HepG2 (cell line): Measurements from ENCODE around the gene SLC29A1. TPM values are rescaled to one million over a fixed set of nuclear protein-coding genes. Genes with fewer than 3 reads are reported as not detected.

Experiments
- ATAC-seq: fragments of 200-7000 bp; cut with Tn5 transposase; 3 replicates; pipeline ENCODE4 v1.9.1; 2020; ENCODE audit warnings: mild to moderate bottlenecking, moderate library complexity
- BruUV-seq: library from RNA; stranded (reverse); fragments of 400-500 nt; replicated peaks from 2 replicates; lab custom pipeline; 2021; lab: Mats Ljungman, UMichigan
- CTCF ChIA-PET: fragments of 300-600 bp; formaldehyde crosslinking; extraction: SDS; loops from one replicate; lab custom pipeline; 2021; ENCODE audit warnings: low total read pairs, inconsistent platforms, low intra/inter-chr PET ratio; lab: Yijun Ruan, JAX
- POLR2A ChIA-PET: fragments of 350-600 bp; sonication (Branson Sonifier 250); formaldehyde crosslinking; loops from one replicate; lab custom pipeline; 2020; ENCODE audit warnings: antibody characterized with exemption, inconsistent platforms; lab: Yijun Ruan, JAX
- DNase-seq: peaks from one replicate; pipeline ENCODE4 v3.0.0-alpha.2; 2015; ENCODE audit warnings: low spot score
- FAIRE-seq: peaks from 3 replicates; lab custom pipeline; 2011; peaks lifted over from hg19 to GRCh38; lab: Jason Lieb, UNC
- H2AFZ ChIP-seq: one replicate; pipeline ENCODE4 v1.6.1; 2011; ENCODE audit warnings: low read length, inconsistent platforms
- H3K27ac ChIP-seq: fragments of 300-600 bp; 3 replicates; pipeline ENCODE4 v1.8.0; 2011; ENCODE audit warnings: mixed run types, mild to moderate bottlenecking, mixed read lengths, low read length, inconsistent platforms; ENCODE audit not compliant: insufficient read depth; ENCODE audit errors: extremely low read length
- H3K27me3 ChIP-seq, 2 experiments: fragments of 200-600 bp in 1 of 2; 2 replicates in 1 of 2; 3 replicates in 1 of 2; pipeline versions ENCODE4 v1.6.0 to v1.8.0; 2011; ENCODE audit warnings: low read length in 2 of 2, mild to moderate bottlenecking in 2 of 2, moderate library complexity in 2 of 2, inconsistent platforms in 1 of 2; ENCODE audit not compliant: insufficient read depth in 2 of 2, control insufficient read depth in 1 of 2
- H3K36me3 ChIP-seq, 2 experiments: fragments of 200-600 bp in 1 of 2; replicated peaks in 1 of 2; 2 replicates in 1 of 2; 3 replicates in 1 of 2; pipeline versions ENCODE4 v1.5.1 to v1.8.0; 2011; ENCODE audit warnings: low read length in 2 of 2, inconsistent platforms in 1 of 2; ENCODE audit not compliant: insufficient read depth in 2 of 2, control insufficient read depth in 1 of 2
- H3K4me1 ChIP-seq: 2 replicates; pipeline ENCODE4 v1.5.1; 2012; ENCODE audit warnings: low read length, inconsistent platforms; ENCODE audit not compliant: insufficient read depth
- H3K4me2 ChIP-seq: 2 replicates; pipeline ENCODE4 v1.6.0; 2011; ENCODE audit warnings: low read depth, low read length, inconsistent platforms
- H3K4me3 ChIP-seq, 3 experiments: fragments of 200-600 bp in 1 of 3; sonication (generic), shearing (Covaris generic) in 1 of 3; replicated peaks in 1 of 3; 2 replicates each; pipeline ENCODE4 v1.5.1; 2011 to 2016; ENCODE audit warnings: low read length in 3 of 3, inconsistent platforms in 2 of 3, low read depth in 2 of 3, mild to moderate bottlenecking in 2 of 3, control low read depth in 1 of 3, mixed read lengths in 1 of 3; ENCODE audit not compliant: insufficient read depth in 1 of 3
- H3K79me2 ChIP-seq: one replicate; pipeline ENCODE4 v1.6.1; 2011; ENCODE audit warnings: low read length, inconsistent platforms; ENCODE audit not compliant: insufficient read depth
- H3K9ac ChIP-seq: 2 replicates; pipeline ENCODE4 v1.6.0; 2011; ENCODE audit warnings: mild to moderate bottlenecking, low read depth, low read length, inconsistent platforms; ENCODE audit not compliant: insufficient read depth
- H3K9me3 ChIP-seq: 2 replicates; pipeline ENCODE4 v1.5.1; 2012; ENCODE audit warnings: mild to moderate bottlenecking, low read length
- H4K20me1 ChIP-seq: 2 replicates; pipeline ENCODE4 v1.6.0; 2011; ENCODE audit warnings: inconsistent platforms, mild to moderate bottlenecking, low read length, moderate library complexity; ENCODE audit not compliant: insufficient read depth
- AGO1 ChIP-seq: fragments of 200-400 bp; formaldehyde crosslinking; IDR thresholded peaks from 2 replicates; pipeline ENCODE4 v1.6.1; 2017; ENCODE audit warnings: mild to moderate bottlenecking, low read depth, low read length, moderate library complexity; ENCODE audit not compliant: poor library complexity, severe bottlenecking
- DMAP1 ChIP-seq: IDR thresholded peaks from 2 replicates; pipeline ENCODE4 v1.6.1; 2016
- HNRNPLL ChIP-seq: fragments of 200-400 bp; formaldehyde crosslinking; IDR thresholded peaks from 2 replicates; pipeline ENCODE4 v1.6.1; 2017; ENCODE audit warnings: mild to moderate bottlenecking, low read depth, low read length; ENCODE audit not compliant: poor library complexity, severe bottlenecking
- RBFOX2 ChIP-seq: fragments of 200-400 bp; formaldehyde crosslinking; IDR thresholded peaks from 2 replicates; pipeline ENCODE4 v1.6.1; 2017; ENCODE audit warnings: low read depth, mild to moderate bottlenecking, low read length
- SP140L ChIP-seq: sonication (generic); formaldehyde crosslinking; IDR thresholded peaks from 2 replicates; pipeline ENCODE4 v1.4.0; 2020; ENCODE audit warnings: missing genetic modification reagents, borderline replicate concordance
- ZBTB1 ChIP-seq: sonication (generic); formaldehyde crosslinking; IDR thresholded peaks from 2 replicates; pipeline ENCODE4 v1.4.0; 2020; ENCODE audit warnings: missing genetic modification reagents, borderline replicate concordance
- ZEB1 ChIP-seq: IDR thresholded peaks from 2 replicates; pipeline ENCODE4 v1.6.1; 2012; ENCODE audit warnings: mild to moderate bottlenecking, low read depth, inconsistent platforms; ENCODE audit not compliant: insufficient replicate concordance
- ZNF274 ChIP-seq: sonication (generic); formaldehyde crosslinking; IDR thresholded peaks from 2 replicates; pipeline ENCODE4 v1.5.1; 2020; ENCODE audit warnings: mild to moderate bottlenecking, missing genetic modification reagents
- ZNF333 ChIP-seq: sonication (generic); formaldehyde crosslinking; IDR thresholded peaks from 2 replicates; pipeline ENCODE4 v1.4.0; 2020; ENCODE audit warnings: mild to moderate bottlenecking, missing genetic modification reagents, borderline replicate concordance
- ZNF350 ChIP-seq: sonication (generic); formaldehyde crosslinking; IDR thresholded peaks from 2 replicates; pipeline ENCODE4 v1.4.0; 2020; ENCODE audit warnings: mild to moderate bottlenecking, low read depth, missing genetic modification reagents, borderline replicate concordance
- ZNF574 ChIP-seq: sonication (generic); formaldehyde crosslinking; IDR thresholded peaks from 2 replicates; pipeline ENCODE4 v1.4.0; 2020; ENCODE audit warnings: missing genetic modification reagents
- ZNF598 ChIP-seq: sonication (generic); formaldehyde crosslinking; IDR thresholded peaks from 2 replicates; pipeline ENCODE4 v1.5.1; 2020; ENCODE audit warnings: mild to moderate bottlenecking, missing genetic modification reagents, borderline replicate concordance
- ZNF777 ChIP-seq: sonication (generic); formaldehyde crosslinking; IDR thresholded peaks from 2 replicates; pipeline ENCODE4 v1.4.0; 2020; ENCODE audit warnings: missing genetic modification reagents
- ZNF839 ChIP-seq: sonication (generic); formaldehyde crosslinking; IDR thresholded peaks from 2 replicates; pipeline ENCODE4 v1.4.0; 2020; ENCODE audit warnings: missing genetic modification reagents, mild to moderate bottlenecking, borderline replicate concordance
- WGBS: methylation state at CpG from one replicate; pipeline ENCODE4 v1.1.6; 2017; ENCODE audit warnings: low lambda C conversion rate; 5-methylcytosine and 5-hydroxymethylcytosine counted together
- in situ Hi-C: cut with HindIII; loops from 2 replicates; pipeline ENCODE4 v1.10.0; 2017; ENCODE audit warnings: low pct_unique_long_range_greater_than_20kb; ENCODE audit not compliant: extremely low pct_ligation_motif_present
- intact Hi-C: fragments of 100-400 bp; cut with micrococcal nuclease; formaldehyde crosslinking; loops from one replicate; pipeline ENCODE4 v1.10.0; 2022; ENCODE audit not compliant: unreplicated experiment
- polyA plus RNA-seq, 8 experiments: library from polyadenylated mRNA; depleted of rRNA in 3 of 8; stranded (reverse) in 7 of 8; unstranded in 1 of 8; fragments of >200 nt; fragmentation: Illumina TruSeq in 4 of 8; extraction: Trizol in 4 of 8; gene quantifications; 2 replicates each; pipeline versions ENCODE4 v1.2.1 to v1.2.3, GENCODE V29; 2011 to 2016; ENCODE audit warnings: low read depth in 4 of 8, missing spikeins in 1 of 8, mixed read lengths in 1 of 8; ENCODE audit not compliant: insufficient read depth in 1 of 8
- total RNA-seq, 5 experiments: library from RNA; depleted of rRNA; stranded (reverse); fragments of >200 nt; fragmentation: Illumina TruSeq; extraction: Trizol; gene quantifications; 2 replicates each; pipeline ENCODE4 v1.2.3, GENCODE V29; 2016; ENCODE audit warnings: low read depth in 1 of 5

Gene SLC29A1
- total and polyA plus RNA-seq, 2 of the 13 experiments (the other 11 are each of a cell fraction or from before 2014, with no cell fraction given) = 43.2 to 106 TPM

GRCh38 chr6:44261581-44261980 lies 38.2 kb downstream of the SLC29A1 start:
- peaks cover 2% of the 10 kb centered on the region; the same call in 1 of the 2 replicates for H4K20me1 ChIP-seq
- TF ChIP-seq RBFOX2 (no peak), AGO1 (peak; percentile 50)
- peaks cover 38% of the 10 kb centered on the region for H3K4me1 ChIP-seq
- H3K36me3 ChIP-seq = peaks cover 2 to 30% of the 10 kb centered on the region in 2 experiments
- H3K4me3 ChIP-seq = no peak overlapping the region
- no peaks in the 10 kb centered on the region; a peak in 1 of 5 replicates for H3K27me3 ChIP-seq
- in situ Hi-C loops (no loop called here), intact Hi-C loops (no loop called here)
- ChIA-PET CTCF (no interaction called here), POLR2A (interaction anchor here (1.3 to 1.4 kb wide), 2 partner anchors 15 to 17 kb away, joined by 5 to 6 read pairs; partner anchors contain the start of gene HSP90AB1)
- H3K9ac ChIP-seq = no peak overlapping the region
- FAIRE-seq (no peak), ATAC-seq (no peak), DNase-seq (no peak)
- no TSS peak for BruUV-seq
- H3K79me2 ChIP-seq = peaks cover 20% of the 10 kb centered on the region
- 100% methylated on average over 1 of the region's 8 CpGs for WGBS
- no peak overlapping the region for H3K27ac ChIP-seq
- no peaks in the 10 kb centered on the region for H3K9me3 ChIP-seq
- no peak overlapping the region for H3K4me2 ChIP-seq
- H2AFZ ChIP-seq = no peak overlapping the region

- ATAC-seq = no peak
- POLR2A ChIA-PET = interaction anchor here (1.3 to 2.2 kb wide), 3 partner anchors 15 to 18 kb away, joined by 5 to 8 read pairs (median 6); partner anchors contain the start of gene HSP90AB1
- Histone ChIP-seq H3K36me3 (peaks cover 2 to 30% of the 10 kb centered on the region in 2 experiments), H3K9me3 (no peaks in the 10 kb centered on the region), H3K4me3 (peak overlapping the region; percentile 64 to 95 (median 76)), H3K27me3 (no peaks in the 10 kb centered on the region; a peak in 1 of 5 replicates), H3K79me2 (peaks cover 18% of the 10 kb centered on the region), H3K4me1 (peaks cover 35% of the 10 kb centered on the region), H3K9ac (peak overlapping the region; percentile 84; the same call in 1 of the 2 replicates), H3K27ac (peak overlapping the region; percentile 1), H2AFZ (no peak overlapping the region), H3K4me2 (peak overlapping the region; percentile 92), H4K20me1 (no peaks in the 10 kb centered on the region)
- in situ Hi-C loops = no loop called here
- no peak for FAIRE-seq
- CTCF ChIA-PET = no interaction called here
- no TSS peak for BruUV-seq
- WGBS = 83% methylated on average over 7 of the region's 7 CpGs
- DNase-seq = no peak
- intact Hi-C loops = no loop called here
- TF ChIP-seq ZNF574 (CRISPR knock-in tag) (0 out of 2 replicates have a peak, but pooled peaks have one; percentile 3), HNRNPLL (no peak), SP140L (CRISPR knock-in tag) (no peak), DMAP1 (no peak), ZEB1 (no peak), ZNF777 (CRISPR knock-in tag) (no peak), ZNF350 (CRISPR knock-in tag) (peak; percentile 11; the same call in 1 of the 2 replicates), ZNF333 (CRISPR knock-in tag) (0 out of 2 replicates have a peak, but pooled peaks have one; percentile 16), ZNF839 (CRISPR knock-in tag) (0 out of 2 replicates have a peak, but pooled peaks have one; percentile 18), ZNF274 (CRISPR knock-in tag) (peak; percentile 84; the same call in 1 of the 2 replicates), ZNF598 (CRISPR knock-in tag) (0 out of 2 replicates have a peak, but pooled peaks have one; percentile 51), ZBTB1 (CRISPR knock-in tag) (no peak)
These were observed 39.3 kb downstream of the SLC29A1 start for GRCh38 chr6:44262467-44263353.
